HG02571 (cell line): Measurements from ENCODE around the gene NKAIN4.

Experiments
- ATAC-seq: cut with Tn5 transposase; IDR thresholded peaks from one replicate; pipeline ENCODE4 v1.9.1; 2021; ENCODE audit warnings: mild to moderate bottlenecking, moderate library complexity; ENCODE audit not compliant: unreplicated experiment

The NKAIN4 gene

GRCh38 chr20:63220696-63221399 is 33.4 kb downstream of the NKAIN4 start:
- ATAC-seq, result no peak

GRCh38 chr20:63219866-63220521 is 34.3 kb downstream of the NKAIN4 start:
- no peak for ATAC-seq

GRCh38 chr20:63219447-63219821 is 34.8 kb downstream of the NKAIN4 start:
- ATAC-seq, result no peak

GRCh38 chr20:63218701-63219446 is 35.4 kb downstream of the NKAIN4 start:
- no peak for ATAC-seq

- ATAC-seq, result no peak
Measured at GRCh38 chr20:63217706-63218105, 36.6 kb downstream of the NKAIN4 start.

- no peak for ATAC-seq
Measured at GRCh38 chr20:63216849-63217471, 37.3 kb downstream of the NKAIN4 start.

GRCh38 chr20:63216041-63216848 is 38.0 kb downstream of the NKAIN4 start, which contains the start of gene YTHDF1:
Gene YTHDF1 (minus strand): TSS chr20:63216131. CDS start chr20:63215892, 239 bp downstream.
- peak; percentile 78 for ATAC-seq

- ATAC-seq, result no peak
Measured at GRCh38 chr20:63215101-63216040, 38.9 kb downstream of the NKAIN4 start.

- ATAC-seq, result no peak
Measured at GRCh38 chr20:63214514-63214913, 39.7 kb downstream of the NKAIN4 start.

GRCh38 chr20:63212792-63213191 is 41.5 kb downstream of the NKAIN4 start:
- ATAC-seq, result no peak

- no peak for ATAC-seq
Measured at GRCh38 chr20:63212393-63212730, 41.9 kb downstream of the NKAIN4 start.

GRCh38 chr20:63210011-63210605 is 44.2 kb downstream of the NKAIN4 start:
- ATAC-seq, result no peak

- no peak for ATAC-seq
Measured at GRCh38 chr20:63208346-63208909, 45.8 kb downstream of the NKAIN4 start.

GRCh38 chr20:63206878-63207277 is 47.4 kb downstream of the NKAIN4 start:
- ATAC-seq, result no peak

- no peak for ATAC-seq
Measured at GRCh38 chr20:63205896-63206295, 48.4 kb downstream of the NKAIN4 start.

GRCh38 chr20:63204362-63204761 is 49.9 kb downstream of the NKAIN4 start:
- no peak for ATAC-seq

GRCh38 chr20:63202811-63203526 is 51.3 kb downstream of the NKAIN4 start:
- no peak for ATAC-seq

- ATAC-seq, result no peak
Measured at GRCh38 chr20:63202021-63202420, 52.2 kb downstream of the NKAIN4 start.
